Left ventricle myocardium inferior (tissue), 1 donor: Measurements from ENCODE around the gene C16orf54. TPM values are rescaled to one million over a fixed set of nuclear protein-coding genes. Genes with fewer than 3 reads are reported as not detected.
"Not testable (repeated sequence)": the region's sequence is repeated elsewhere in the genome, so short reads cannot be mapped to it uniquely, and the experiment has no call there.

Experiments
- DNase-seq: peaks from one replicate; pipeline ENCODE4 v3.0.0-alpha.2; 2020
- H3K27ac ChIP-seq: fragments of 200-600 bp; replicated peaks from 2 replicates; pipeline ENCODE4 v1.8.0; 2021
- H3K27me3 ChIP-seq: fragments of 200-600 bp; 2 replicates; pipeline ENCODE4 v1.8.0; 2021; ENCODE audit warnings: low read depth
- H3K36me3 ChIP-seq: fragments of 200-600 bp; 2 replicates; pipeline ENCODE4 v1.8.0; 2021
- H3K4me1 ChIP-seq: fragments of 200-600 bp; 2 replicates; pipeline ENCODE4 v1.8.0; 2021
- H3K4me3 ChIP-seq: fragments of 200-600 bp; 2 replicates; pipeline ENCODE4 v1.8.0; 2021; ENCODE audit warnings: mild to moderate bottlenecking, moderate library complexity
- H3K9me3 ChIP-seq: fragments of 200-600 bp; replicated peaks from 2 replicates; pipeline ENCODE4 v1.8.0; 2021
- CTCF ChIP-seq: fragments of 200-600 bp; IDR thresholded peaks from 2 replicates; pipeline ENCODE4 v1.8.0; 2021; ENCODE audit warnings: antibody characterized with exemption, mild to moderate bottlenecking, borderline replicate concordance
- intact Hi-C: fragments of 100-400 bp; cut with micrococcal nuclease; formaldehyde crosslinking; loops from one replicate; pipeline ENCODE4 v1.11.0; 2022
- total RNA-seq: library from RNA; stranded (reverse); fragmentation: NEBNext Ultra II Directional; extraction: Animal tissue kit (Norgen Biotek cat#: 25700); gene quantifications from one replicate; pipeline ENCODE4 v1.2.1, GENCODE V29; 2021
- donor health status: DM: no; HTN: yes; CAD: no; lungs with severe emphysema.

The C16orf54 gene
- total RNA-seq, 1 donor from 2014 or later, result 0.63 TPM

- DNase-seq, result no peak
- H3K4me3 ChIP-seq, result no peak overlapping the region
- H3K27ac ChIP-seq, result no peak overlapping the region
- no peaks in the 10 kb centered on the region for H3K9me3 ChIP-seq
- no peaks in the 10 kb centered on the region for H3K36me3 ChIP-seq
- H3K27me3 ChIP-seq, result peaks cover 28% of the 10 kb centered on the region
- no peak for TF ChIP-seq CTCF
- no peaks in the 10 kb centered on the region for H3K4me1 ChIP-seq
- intact Hi-C loops, result no loop called here
Measured at GRCh38 chr16:29779474-29779873, 33.7 kb upstream of the C16orf54 start.

GRCh38 chr16:29777576-29778350 lies 32.0 kb upstream of the C16orf54 start, which contains the start of gene ZG16:
TSS of gene ZG16 (plus strand) at chr16:29778256. CDS start at chr16:29779267, 1,011 bp downstream.
- Histone ChIP-seq H3K4me3 (no peak within 1 kb of the TSS), H3K27me3 (peaks cover 28% of the 10 kb centered on the region), H3K27ac (no peak within 1 kb of the TSS), H3K36me3 (no peaks in the 10 kb centered on the region), H3K9me3 (no peaks in the 10 kb centered on the region), H3K4me1 (no peaks in the 10 kb centered on the region)
- no peak for TF ChIP-seq CTCF
- DNase-seq, result no peak
- intact Hi-C loops, result no loop called here

GRCh38 chr16:29775742-29776408 lies 30.1 kb upstream of the C16orf54 start:
- DNase-seq, result no peak
- intact Hi-C loops, result no loop called here

GRCh38 chr16:29774730-29775129 lies 28.9 kb upstream of the C16orf54 start:
- no peak for TF ChIP-seq CTCF
- intact Hi-C loops, result no loop called here
- H3K4me1 ChIP-seq, result no peaks in the 10 kb centered on the region

More at GRCh38 chr16:29775742-29776408, 30.1 kb upstream of the C16orf54 start:
- H3K36me3 ChIP-seq, result no peaks in the 10 kb centered on the region
- H3K4me1 ChIP-seq, result no peaks in the 10 kb centered on the region
- no peaks in the 10 kb centered on the region for H3K9me3 ChIP-seq
- TF ChIP-seq CTCF, result no peak
- H3K27me3 ChIP-seq, result peaks cover 28% of the 10 kb centered on the region
- H3K4me3 ChIP-seq, result no peak overlapping the region
- no peak overlapping the region for H3K27ac ChIP-seq

GRCh38 chr16:29772330-29772729 lies 26.5 kb upstream of the C16orf54 start:
- intact Hi-C loops, H3K4me1 ChIP-seq, H3K36me3 ChIP-seq, H3K27me3 ChIP-seq, H3K9me3 ChIP-seq, H3K27ac ChIP-seq, DNase-seq, H3K4me3 ChIP-seq: not testable (repeated sequence)

More at GRCh38 chr16:29774730-29775129, 28.9 kb upstream of the C16orf54 start:
- no peak for DNase-seq
- Histone ChIP-seq H3K4me3 (no peak overlapping the region), H3K27me3 (peaks cover 22% of the 10 kb centered on the region), H3K9me3 (no peaks in the 10 kb centered on the region), H3K27ac (no peak overlapping the region), H3K36me3 (no peaks in the 10 kb centered on the region)
